Spleen (tissue), 10 donors: Measurements from ENCODE around the gene POLA2. TPM values are rescaled to one million over a fixed set of nuclear protein-coding genes. Genes with fewer than 3 reads are reported as not detected.

Experiments used
- polyA plus RNA-seq, 3 donors: library from polyadenylated mRNA; stranded (reverse); fragments of 200-250 nt; gene quantifications; one replicate each; pipeline ENCODE4 v1.2.1, GENCODE V29; 2013
- total RNA-seq, 7 donors: library from RNA; depleted of rRNA in 3 of 7; stranded (reverse); fragments of >200 nt in 3 of 7; fragmentation: NEBNext Ultra II Directional in 4 of 7; extraction: Animal tissue kit (Norgen Biotek cat#: 25700) in 4 of 7; gene quantifications; one replicate each; pipeline versions ENCODE4 v1.1.0 to v1.2.1, GENCODE V29; 2016 to 2021
- donor health status: healthy with polysubstance abuse.
- donor health status: DM: no; HTN: no; CAD: no; lungs with moderate emphysema.
- donor health status: DM: no; HTN: no; CAD: no.
- donor health status: Bipolar disorder and iron deficiency.
- donor health status: healthy.
- donor health status: DM: no; HTN: no; CAD: no.
- donor health status: DM: yes; HTN: yes; CAD: no.

Gene POLA2
- total and polyA plus RNA-seq, 10 donors = 9.0 to 25.9 (median 14.1) TPM

Other genes starting within 250 kb of the POLA2 start
- 10 to 100 TPM; 44.5 to 76.5 (median 54.8) TPM for gene ARL2, start 247.8 kb upstream of the POLA2 start, total RNA-seq
- gene ARL2, start 247.8 kb upstream of the POLA2 start, polyA plus RNA-seq = 100 to 1,000 TPM in 1 of 3 donors, 10 to 100 TPM in 2; 53.0 to 110 (median 69.9) TPM
- gene SNX15, start 234.5 kb upstream of the POLA2 start, total RNA-seq = 10 to 100 TPM; 14.6 to 21.6 (median 17.3) TPM
- gene SNX15, start 234.5 kb upstream of the POLA2 start, polyA plus RNA-seq = 10 to 100 TPM; 10.8 to 17.1 (median 11.6) TPM
- 1 to 10 TPM; 5.7 to 9.9 (median 6.6) TPM for gene SAC3D1, start 220.8 kb upstream of the POLA2 start, total RNA-seq
- gene SAC3D1, start 220.8 kb upstream of the POLA2 start, polyA plus RNA-seq = 10 to 100 TPM in 1 of 3 donors, 1 to 10 TPM in 2; 5.2 to 11.9 (median 8.9) TPM
- 10 to 100 TPM; 13.0 to 45.2 (median 23.3) TPM for gene NAALADL1, start 203.4 kb upstream of the POLA2 start, total RNA-seq
- gene NAALADL1, start 203.4 kb upstream of the POLA2 start, polyA plus RNA-seq = 10 to 100 TPM; 19.2 to 19.5 (median 19.2) TPM
- gene CDCA5, start 177.9 kb upstream of the POLA2 start, total RNA-seq = 10 to 100 TPM in 1 of 7 donors, 1 to 10 TPM in 6; 2.4 to 11.1 (median 7.0) TPM
- 1 to 10 TPM; 1.5 to 5.9 (median 4.6) TPM for gene CDCA5, start 177.9 kb upstream of the POLA2 start, polyA plus RNA-seq
- gene ZFPL1, start 177.7 kb upstream of the POLA2 start, total RNA-seq = 10 to 100 TPM; 23.5 to 43.7 (median 29.1) TPM
- gene ZFPL1, start 177.7 kb upstream of the POLA2 start, polyA plus RNA-seq = 10 to 100 TPM; 25.8 to 52.0 (median 40.0) TPM
- gene VPS51, start 165.7 kb upstream of the POLA2 start, total RNA-seq = 100 to 1,000 TPM; 103 to 570 (median 146) TPM
- 100 to 1,000 TPM; 118 to 157 (median 152) TPM for gene VPS51, start 165.7 kb upstream of the POLA2 start, polyA plus RNA-seq
- 10 to 100 TPM in 6 of 7 donors, 1 to 10 TPM in 1; 8.9 to 29.7 (median 13.9) TPM for gene TM7SF2, start 150.1 kb upstream of the POLA2 start, total RNA-seq
- 10 to 100 TPM; 14.1 to 16.9 (median 14.5) TPM for gene TM7SF2, start 150.1 kb upstream of the POLA2 start, polyA plus RNA-seq
- gene ZNHIT2, start 144.3 kb upstream of the POLA2 start, total RNA-seq = 10 to 100 TPM in 4 of 7 donors, 1 to 10 TPM in 3; 7.9 to 16.4 (median 10.2) TPM
- gene ZNHIT2, start 144.3 kb upstream of the POLA2 start, polyA plus RNA-seq = 10 to 100 TPM; 19.1 to 21.1 (median 19.2) TPM
- 1,000 to 10,000 TPM in 1 of 7 donors, 100 to 1,000 TPM in 6; 528 to 1,008 (median 809) TPM for gene FAU, start 139.8 kb upstream of the POLA2 start, total RNA-seq
- 1,000 to 10,000 TPM; 1,501 to 2,170 (median 2,090) TPM for gene FAU, start 139.8 kb upstream of the POLA2 start, polyA plus RNA-seq
- 10 to 100 TPM; 31.9 to 51.2 (median 40.8) TPM for gene MRPL49, start 139.6 kb upstream of the POLA2 start, total RNA-seq
- 10 to 100 TPM; 20.0 to 42.4 (median 30.8) TPM for gene MRPL49, start 139.6 kb upstream of the POLA2 start, polyA plus RNA-seq
- 100 to 1,000 TPM in 5 of 7 donors, 10 to 100 TPM in 2; 90.9 to 152 (median 110) TPM for gene SYVN1, start 127.4 kb upstream of the POLA2 start, total RNA-seq
- 10 to 100 TPM; 35.1 to 62.8 (median 53.6) TPM for gene SYVN1, start 127.4 kb upstream of the POLA2 start, polyA plus RNA-seq
- not detected for gene SPDYC, start 91.7 kb upstream of the POLA2 start, total RNA-seq
- under 1 TPM in 1 of 3 donors, not detected in 2; 0.11 TPM for gene SPDYC, start 91.7 kb upstream of the POLA2 start, polyA plus RNA-seq
- gene CAPN1, start 80.0 kb upstream of the POLA2 start, total RNA-seq = 100 to 1,000 TPM; 135 to 203 (median 161) TPM
- gene CAPN1, start 80.0 kb upstream of the POLA2 start, polyA plus RNA-seq = 100 to 1,000 TPM in 1 of 3 donors, 10 to 100 TPM in 2; 61.6 to 111 (median 73.3) TPM
- gene CDC42EP2, start 52.9 kb downstream of the POLA2 start, total RNA-seq = 10 to 100 TPM; 14.5 to 48.0 (median 26.4) TPM
- 10 to 100 TPM in 1 of 3 donors, 1 to 10 TPM in 2; 4.2 to 13.4 (median 7.1) TPM for gene CDC42EP2, start 52.9 kb downstream of the POLA2 start, polyA plus RNA-seq
- 10 to 100 TPM; 35.7 to 67.0 (median 51.5) TPM for gene DPF2, start 71.9 kb downstream of the POLA2 start, total RNA-seq
- gene DPF2, start 71.9 kb downstream of the POLA2 start, polyA plus RNA-seq = 10 to 100 TPM; 20.5 to 27.2 (median 24.3) TPM
- gene TIGD3, start 92.8 kb downstream of the POLA2 start, total RNA-seq = 1 to 10 TPM in 2 of 7 donors, under 1 TPM in 5; 0.56 to 2.7 (median 0.79) TPM
- 1 to 10 TPM; 1.1 to 2.1 (median 1.4) TPM for gene TIGD3, start 92.8 kb downstream of the POLA2 start, polyA plus RNA-seq
- 10 to 100 TPM; 11.6 to 33.4 (median 25.7) TPM for gene SLC25A45, start 120.7 kb downstream of the POLA2 start, total RNA-seq
- gene SLC25A45, start 120.7 kb downstream of the POLA2 start, polyA plus RNA-seq = 10 to 100 TPM; 14.1 to 26.2 (median 24.1) TPM
- gene FRMD8, start 124.7 kb downstream of the POLA2 start, total RNA-seq = 100 to 1,000 TPM in 3 of 7 donors, 10 to 100 TPM in 4; 65.4 to 128 (median 99.5) TPM
- 10 to 100 TPM; 19.3 to 32.0 (median 23.4) TPM for gene FRMD8, start 124.7 kb downstream of the POLA2 start, polyA plus RNA-seq
- gene NEAT1, start 160.8 kb downstream of the POLA2 start, total RNA-seq = 1,000 to 10,000 TPM in 2 of 7 donors, 100 to 1,000 TPM in 5; 266 to 1,804 (median 799) TPM
- 1,000 to 10,000 TPM in 2 of 3 donors, 100 to 1,000 TPM in 1; 526 to 1,090 (median 1,018) TPM for gene NEAT1, start 160.8 kb downstream of the POLA2 start, polyA plus RNA-seq
- gene MALAT1, start 237.1 kb downstream of the POLA2 start, total RNA-seq = over 10,000 TPM; 10,088 to 24,490 (median 13,598) TPM
- gene MALAT1, start 237.1 kb downstream of the POLA2 start, polyA plus RNA-seq = 100 to 1,000 TPM; 111 to 793 (median 171) TPM